Measurements from ENCODE around the gene GLTPD2. TPM values are rescaled to one million over a fixed set of nuclear protein-coding genes. Genes with fewer than 3 reads are reported as not detected.
A peak's percentile ranks its signal among the peaks of the same experiment; 100 is the strongest.

GLTPD2 gene
- total and polyA plus RNA-seq, 10 of the 15 experiments (the other 5 are each of a cell fraction or from before 2014, with no cell fraction given) = 0.16 to 0.34 TPM; not detected in 8

- no peak for TF ChIP-seq ZNF687 (IDR thresholded peaks at IDR 0.05)
- no peak for TF ChIP-seq EZH2 (IDR thresholded peaks at IDR 0.05; ENCODE audit: borderline replicate concordance, control insufficient read depth, low read depth, low read length)
- TF ChIP-seq RCOR1 (conservative IDR thresholded peaks at IDR 0.05; ENCODE audit: low read depth, low read length) = no peak
These were observed 49.4 kb upstream of the GLTPD2 start, which contains the start of the genes CXCL16 and ZMYND15 (continued) for GRCh38 chr17:4739122-4740024.

- no peak overlapping the region for H3K27ac ChIP-seq (ENCODE audit: control insufficient read depth, insufficient read depth)
- ChIA-PET POLR2A (no interaction called here), SMC1A (ENCODE audit: uncharacterized antibody, unreplicated experiment) (no interaction called here), CTCF (no interaction called here), RAD21 (ENCODE audit: unreplicated experiment) (no interaction called here)
- intact Hi-C loops (cut with micrococcal nuclease; ENCODE audit: unreplicated experiment) (no loop called here), in situ Hi-C loops (cut with MboI) (no loop called here)
- H3K79me2 ChIP-seq (ENCODE audit: control insufficient read depth, insufficient read depth, low read length) = no peaks in the 10 kb centered on the region
- peaks cover 10 to 15% of the 10 kb centered on the region in 2 experiments for H3K27me3 ChIP-seq (replicated peaks in 1 of 2; ENCODE audit: control insufficient read depth in 2 of 2, insufficient read depth in 2 of 2, low read length in 1 of 2)
- H4K20me1 ChIP-seq (ENCODE audit: control insufficient read depth, insufficient read depth) = no peaks in the 10 kb centered on the region
- H3K4me3 ChIP-seq = peak overlapping the region; percentile 72
- no peak for ATAC-seq
- H3K9me3 ChIP-seq (replicated peaks; ENCODE audit: control insufficient read depth, insufficient read depth, low read length) = no peaks in the 10 kb centered on the region
- H3K4me2 ChIP-seq (ENCODE audit: control insufficient read depth, insufficient read depth) = peak overlapping the region; percentile 95
- H3K36me3 ChIP-seq (ENCODE audit: control insufficient read depth in 2 of 2, insufficient read depth in 2 of 2, low read length in 1 of 2) = no peaks in the 10 kb centered on the region
- BruUV-seq (replicated peaks) = no TSS peak
- H2AFZ ChIP-seq (ENCODE audit: control insufficient read depth, low read depth, low read length) = peak overlapping the region; percentile 62; the same call in 1 of the 2 replicates
- no peak overlapping the region; the same call in 1 of the 2 replicates for H3K9ac ChIP-seq (ENCODE audit: control insufficient read depth, insufficient read depth, low read length)
- no peak for DNase-seq (ENCODE audit: low read depth, low spot score)
- H3K4me1 ChIP-seq (ENCODE audit: control insufficient read depth, insufficient read depth, low read length) = peaks cover 3% of the 10 kb centered on the region; the same call in 1 of the 2 replicates
- no peak for FAIRE-seq
- WGBS (ENCODE audit: insufficient coverage, insufficient replicate concordance, low lambda C conversion rate, missing lambda C conversion rate) = 2% methylated on average over 10 of the region's 13 CpGs
- no peak for TF ChIP-seq TAF1 (IDR thresholded peaks at IDR 0.05; ENCODE audit: borderline replicate concordance, low read depth, low read length)
- no peak for TF ChIP-seq PBX3 (IDR thresholded peaks at IDR 0.05; ENCODE audit: insufficient replicate concordance, low read depth, low read length)
- no peak for TF ChIP-seq CTCF (IDR thresholded peaks at IDR 0.05 in 2 of 3, conservative IDR thresholded peaks at IDR 0.05 in 1 of 3; ENCODE audit: control insufficient read depth in 2 of 3, extremely low read depth in 1 of 3, insufficient read depth in 1 of 3, low read depth in 3 of 3, low read length in 3 of 3)
- no peak for TF ChIP-seq REST (IDR thresholded peaks at IDR 0.05; ENCODE audit: low read depth, low read length)
- no peak for TF ChIP-seq ZNF207 (IDR thresholded peaks at IDR 0.05; ENCODE audit: borderline replicate concordance)
- no peak for TF ChIP-seq ZZZ3 (IDR thresholded peaks at IDR 0.05; ENCODE audit: control insufficient read depth, insufficient read length, low read depth)
These were observed 48.8 kb upstream of the GLTPD2 start for GRCh38 chr17:4740025-4740351.
